K562 (cell line): ENCODE results near the gene SULT2B1. TPM values are rescaled to one million over a fixed set of nuclear protein-coding genes. Genes with fewer than 3 reads are reported as not detected.

Experiments used
- BRD4 ChIP-seq: fragments of 200-600 bp; sonication (generic); IDR thresholded peaks from 2 replicates; pipeline ENCODE4 v1.6.1; 2017; ENCODE audit warnings: inconsistent platforms
- CC2D1A ChIP-seq: fragments of 450-650 bp; IDR thresholded peaks from 2 replicates; pipeline ENCODE4 v1.6.1; 2017; ENCODE audit warnings: mild to moderate bottlenecking
- CEBPG ChIP-seq, 3 experiments: fragments of 200-800 bp in 1 of 3; sonication (Bioruptor generic) in 1 of 3; sonication (generic) in 1 of 3; formaldehyde crosslinking in 1 of 3; IDR thresholded peaks in 2 of 3; conservative IDR thresholded peaks in 1 of 3; 2 replicates each; pipeline versions ENCODE4 v1.6.1 to v1.8.0; 2016 to 2022; ENCODE audit warnings: missing compliant biosample characterization in 2 of 3, missing genetic modification characterization in 2 of 3, mild to moderate bottlenecking in 1 of 3, missing genetic modification reagents in 1 of 3
- CHD2 ChIP-seq: IDR thresholded peaks from 2 replicates; pipeline ENCODE4 v1.6.1; 2011; ENCODE audit warnings: low read depth, low read length
- ELK3 ChIP-seq: fragments of 450-650 bp; formaldehyde crosslinking; IDR thresholded peaks from 2 replicates; pipeline ENCODE4 v1.4.0; 2020; ENCODE audit warnings: mild to moderate bottlenecking
- ESRRA ChIP-seq: fragments of 450-650 bp; IDR thresholded peaks from 2 replicates; pipeline ENCODE4 v1.6.1; 2014; ENCODE audit warnings: low read depth, mild to moderate bottlenecking, moderate library complexity, borderline replicate concordance
- FIP1L1 ChIP-seq: fragments of 200-400 bp; formaldehyde crosslinking; IDR thresholded peaks from 2 replicates; pipeline ENCODE4 v1.6.1; 2018; ENCODE audit warnings: mild to moderate bottlenecking, low read depth, low read length; ENCODE audit not compliant: poor library complexity, severe bottlenecking
- HCFC1 ChIP-seq: IDR thresholded peaks from 2 replicates; pipeline ENCODE4 v1.6.1; 2012; ENCODE audit warnings: low read depth, low read length, improper control_type of control experiment
- HMBOX1 ChIP-seq: sonication (generic); IDR thresholded peaks from 2 replicates; pipeline ENCODE4 v1.6.1; 2016
- HNRNPK ChIP-seq: fragments of 200-400 bp; formaldehyde crosslinking; IDR thresholded peaks from one replicate; pipeline ENCODE4 v1.6.1; 2018; ENCODE audit warnings: mild to moderate bottlenecking, low read depth, low read length; ENCODE audit not compliant: poor library complexity, severe bottlenecking
- HNRNPUL1 ChIP-seq: fragments of 200-400 bp; formaldehyde crosslinking; IDR thresholded peaks from 2 replicates; pipeline ENCODE4 v1.6.1; 2017; ENCODE audit warnings: low read length
- JUND ChIP-seq, 2 experiments: IDR thresholded peaks; 2 replicates in 1 of 2; 3 replicates in 1 of 2; pipeline ENCODE4 v1.6.1; 2011; ENCODE audit warnings: borderline replicate concordance in 2 of 2, low read depth in 2 of 2, low read length in 2 of 2, improper control_type of control experiment in 1 of 2, missing biosample characterization in 1 of 2, missing genetic modification characterization in 1 of 2, missing genetic modification reagents in 1 of 2
- MAZ ChIP-seq, 2 experiments: fragments of 450-650 bp in 1 of 2; sonication (generic) in 1 of 2; formaldehyde crosslinking; IDR thresholded peaks in 1 of 2; conservative IDR thresholded peaks in 1 of 2; 2 replicates each; pipeline versions ENCODE4 v1.4.0 to v1.5.0; 2020; ENCODE audit warnings: mild to moderate bottlenecking in 1 of 2, missing genetic modification reagents in 1 of 2
- MECOM ChIP-seq: fragments of 250-450 bp; sonication (Bioruptor Pico); IDR thresholded peaks from 2 replicates; pipeline ENCODE4 v1.8.0; 2022; ENCODE audit warnings: inconsistent platforms
- PRDM10 ChIP-seq: fragments of 450-650 bp; IDR thresholded peaks from 2 replicates; pipeline ENCODE4 v1.6.1; 2018; ENCODE audit not compliant: partially characterized antibody
- RCOR1 ChIP-seq, 2 experiments: IDR thresholded peaks; 2 replicates each; pipeline ENCODE4 v1.6.1; 2012; ENCODE audit warnings: low read depth in 2 of 2, low read length in 2 of 2, borderline replicate concordance in 1 of 2, improper control_type of control experiment in 1 of 2
- SMC3 ChIP-seq: conservative IDR thresholded peaks from 2 replicates; pipeline ENCODE4 v1.6.1; 2011; ENCODE audit warnings: low read depth, low read length, improper control_type of control experiment; ENCODE audit not compliant: insufficient read depth
- SP1 ChIP-seq: sonication (generic); formaldehyde crosslinking; IDR thresholded peaks from 2 replicates; pipeline ENCODE4 v1.8.1; 2022; ENCODE audit warnings: mild to moderate bottlenecking, missing genetic modification reagents
- STAG1 ChIP-seq: sonication (generic); formaldehyde crosslinking; IDR thresholded peaks from 2 replicates; pipeline ENCODE4 v1.5.0; 2020; ENCODE audit warnings: missing genetic modification reagents, borderline replicate concordance
- polyA plus RNA-seq, 8 experiments: library from polyadenylated mRNA; depleted of rRNA in 4 of 8; stranded (reverse) in 5 of 8; unstranded in 3 of 8; fragments of >200 nt; fragmentation: Nextera tagmentation in 2 of 8; fragmentation: Illumina TruSeq in 1 of 8; extraction: Ambion mirVana in 2 of 8; extraction: Trizol in 1 of 8; gene quantifications; 2 replicates each; pipeline versions ENCODE4 v1.2.1 to v1.2.3, GENCODE V29; 2011 to 2014; ENCODE audit warnings: inconsistent platforms in 1 of 8, missing spikeins in 1 of 8
- total RNA-seq, 7 experiments: library from RNA; depleted of rRNA in 6 of 7; stranded (reverse); fragments of >200 nt in 6 of 7; fragmentation: Illumina TruSeq in 2 of 7; extraction: Trizol in 2 of 7; gene quantifications; 2 replicates each; pipeline versions ENCODE4 v1.2.1 to v1.2.3, GENCODE V29; 2011 to 2021; ENCODE audit warnings: low replicate concordance in 1 of 7

SULT2B1 gene
- total and polyA plus RNA-seq, 9 of the 15 experiments (the other 6 are each of a cell fraction or from before 2014, with no cell fraction given), result 0.09 to 0.62 (median 0.22) TPM; not detected in 2

GRCh38 chr19:48608798-48609263, 56.9 kb downstream of the SULT2B1 start (continued):
- TF ChIP-seq HCFC1, result no peak
- TF ChIP-seq JUND (IDR thresholded peaks at IDR 0.05; ENCODE audit: borderline replicate concordance, low read depth, low read length), result no peak; the same call in 1 of the 2 replicates
- no peak for TF ChIP-seq JUND (tag; IDR thresholded peaks at IDR 0.05; ENCODE audit: borderline replicate concordance, low read depth, low read length)
- TF ChIP-seq BRD4, result no peak
- TF ChIP-seq CEBPG (CRISPR knock-in tag; IDR thresholded peaks at IDR 0.05), result no peak
- no peak for TF ChIP-seq CEBPG (tag; conservative IDR thresholded peaks at IDR 0.05 in 1 of 2, IDR thresholded peaks at IDR 0.05 in 1 of 2)
- TF ChIP-seq SMC3, result peak; percentile 41
- TF ChIP-seq HMBOX1, result no peak
- TF ChIP-seq MECOM (CRISPR knock-in tag), result no peak
- peak; percentile 53; the same call in 1 of the 2 replicates for TF ChIP-seq SP1 (CRISPR knock-in tag)
- peak in 1 of 2 experiments; percentile 45; a peak in 2 of 4 replicates for TF ChIP-seq MAZ (CRISPR knock-in tag; conservative IDR thresholded peaks at IDR 0.05 in 1 of 2, IDR thresholded peaks at IDR 0.05 in 1 of 2)
- no peak for TF ChIP-seq CHD2
- no peak for TF ChIP-seq ELK3 (CRISPR knock-in tag)
- TF ChIP-seq ESRRA, result peak; percentile 21; the same call in 1 of the 2 replicates
- 0 out of 2 replicates have a peak, but pooled peaks have one; percentile 30 for TF ChIP-seq CC2D1A
- TF ChIP-seq RCOR1 (IDR thresholded peaks at IDR 0.05; ENCODE audit: borderline replicate concordance in 1 of 2, low read depth in 2 of 2, low read length in 2 of 2), result peak in 1 of 2 experiments; percentile 67; a peak in 2 of 4 replicates
- TF ChIP-seq HNRNPUL1, result no peak
- TF ChIP-seq STAG1, result peak; percentile 73; the same call in 1 of the 2 replicates
- no peak for TF ChIP-seq HNRNPK
- no peak for TF ChIP-seq FIP1L1
- TF ChIP-seq PRDM10, result peak; percentile 87
